Measurements from ENCODE around the gene TRAF2. TPM values are rescaled to one million over a fixed set of nuclear protein-coding genes. Genes with fewer than 3 reads are reported as not detected.

The TRAF2 gene
- total RNA-seq, 1 experiment from 2014 or later: 29.2 TPM

GRCh38 chr9:136890661-136891060 lies 4.3 kb downstream of the TRAF2 start:
- Histone ChIP-seq H3K27ac (ENCODE audit: low read depth, low read length, poor library complexity, severe bottlenecking) (no peak overlapping the region), H3K9me3 (ENCODE audit: low read depth, low read length, poor library complexity, severe bottlenecking) (no peaks in the 10 kb centered on the region), H3K4me3 (ENCODE audit: low read depth, low read length, poor library complexity, severe bottlenecking) (no peak overlapping the region), H3K36me3 (ENCODE audit: insufficient read depth, low read length, poor library complexity, severe bottlenecking) (no peaks in the 10 kb centered on the region), H3K27me3 (replicated peaks; ENCODE audit: insufficient read depth, low read depth, low read length, poor library complexity) (no peaks in the 10 kb centered on the region), H3K4me1 (ENCODE audit: insufficient read depth, low read length, poor library complexity, severe bottlenecking) (no peaks in the 10 kb centered on the region)
- BruUV-seq (replicated peaks): no TSS peak
- no peak for DNase-seq (ENCODE audit: low spot score)
- intact Hi-C loops (cut with micrococcal nuclease; ENCODE audit: unreplicated experiment): no loop called here
- CTCF ChIA-PET: no interaction called here
- POLR2A ChIA-PET (ENCODE audit: low non-redundant PET): no interaction called here
- TF ChIP-seq EZH2 (IDR thresholded peaks at IDR 0.05; ENCODE audit: borderline replicate concordance, low read depth, low read length, poor library complexity, severe bottlenecking): no peak
- TF ChIP-seq CTCF (conservative IDR thresholded peaks at IDR 0.05; ENCODE audit: low read depth, low read length): no peak

- ChIA-PET POLR2A (ENCODE audit: low non-redundant PET) (interaction anchor here (0.6 kb wide), 1 partner anchor 124 kb away, joined by 3 read pairs; no protein-coding TSS in a partner anchor), CTCF (no interaction called here)
- Histone ChIP-seq H3K27me3 (replicated peaks; ENCODE audit: insufficient read depth, low read depth, low read length, poor library complexity) (no peaks in the 10 kb centered on the region), H3K27ac (ENCODE audit: low read depth, low read length, poor library complexity, severe bottlenecking) (no peak overlapping the region), H3K4me3 (ENCODE audit: low read depth, low read length, poor library complexity, severe bottlenecking) (no peak overlapping the region), H3K9me3 (ENCODE audit: low read depth, low read length, poor library complexity, severe bottlenecking) (no peaks in the 10 kb centered on the region), H3K4me1 (ENCODE audit: insufficient read depth, low read length, poor library complexity, severe bottlenecking) (no peaks in the 10 kb centered on the region), H3K36me3 (ENCODE audit: insufficient read depth, low read length, poor library complexity, severe bottlenecking) (peaks cover 22% of the 10 kb centered on the region)
- intact Hi-C loops (cut with micrococcal nuclease; ENCODE audit: unreplicated experiment): no loop called here
- BruUV-seq (replicated peaks): no TSS peak
- DNase-seq (ENCODE audit: low spot score): no peak
- no peak for TF ChIP-seq CTCF (conservative IDR thresholded peaks at IDR 0.05; ENCODE audit: low read depth, low read length)
- no peak for TF ChIP-seq EZH2 (IDR thresholded peaks at IDR 0.05; ENCODE audit: borderline replicate concordance, low read depth, low read length, poor library complexity, severe bottlenecking)
These were observed 9.7 kb downstream of the TRAF2 start for GRCh38 chr9:136896027-136896426.

- Histone ChIP-seq H3K9me3 (ENCODE audit: low read depth, low read length, poor library complexity, severe bottlenecking) (no peaks in the 10 kb centered on the region), H3K27ac (ENCODE audit: low read depth, low read length, poor library complexity, severe bottlenecking) (no peak overlapping the region), H3K4me1 (ENCODE audit: insufficient read depth, low read length, poor library complexity, severe bottlenecking) (no peaks in the 10 kb centered on the region), H3K27me3 (replicated peaks; ENCODE audit: insufficient read depth, low read depth, low read length, poor library complexity) (no peaks in the 10 kb centered on the region), H3K36me3 (ENCODE audit: insufficient read depth, low read length, poor library complexity, severe bottlenecking) (peaks cover 39% of the 10 kb centered on the region), H3K4me3 (ENCODE audit: low read depth, low read length, poor library complexity, severe bottlenecking) (no peak overlapping the region)
- intact Hi-C loops (cut with micrococcal nuclease; ENCODE audit: unreplicated experiment): no loop called here
- TF ChIP-seq EZH2 (IDR thresholded peaks at IDR 0.05; ENCODE audit: borderline replicate concordance, low read depth, low read length, poor library complexity, severe bottlenecking): no peak
- no peak for TF ChIP-seq CTCF (conservative IDR thresholded peaks at IDR 0.05; ENCODE audit: low read depth, low read length)
- BruUV-seq (replicated peaks): no TSS peak
- no peak for DNase-seq (ENCODE audit: low spot score)
- CTCF ChIA-PET: interaction anchor here (0.9 kb wide), 1 partner anchor 1394 kb away, joined by 5 read pairs; no protein-coding TSS in a partner anchor
- POLR2A ChIA-PET (ENCODE audit: low non-redundant PET): no interaction called here
These were observed 12.3 kb downstream of the TRAF2 start for GRCh38 chr9:136898483-136899100.
